GM12878 (cell line): ENCODE data around the gene NXN. TPM values are rescaled to one million over a fixed set of nuclear protein-coding genes. Genes with fewer than 3 reads are reported as not detected.

Source experiments
- ATAC-seq: fragments of 200-7000 bp; cut with Tn5 transposase; 3 replicates; pipeline ENCODE4 v1.9.1; 2020; ENCODE audit warnings: mild to moderate bottlenecking, moderate library complexity
- BruUV-seq: library from RNA; stranded (reverse); fragments of 400-500 nt; replicated peaks from 2 replicates; lab custom pipeline; 2021; lab: Mats Ljungman, UMichigan
- CTCF ChIA-PET: fragments of 300-600 bp; sonication (Branson Sonifier 250); formaldehyde crosslinking; extraction: SDS; loops from one replicate; lab custom pipeline; 2021; ENCODE audit warnings: inconsistent platforms; lab: Yijun Ruan, JAX
- POLR2A ChIA-PET: fragments of 350-600 bp; formaldehyde crosslinking; extraction: SDS; loops from one replicate; lab custom pipeline; 2021; ENCODE audit warnings: inconsistent platforms; lab: Charles Lee
- RAD21 ChIA-PET: fragments of 300-600 bp; sonication (Branson Sonifier 250); formaldehyde crosslinking; loops from one replicate; lab custom pipeline; 2023; ENCODE audit warnings: antibody characterized with exemption; ENCODE audit not compliant: unreplicated experiment; lab: Charles Lee
- SMC1A ChIA-PET: fragments of 300-600 bp; sonication (Branson Sonifier 250); formaldehyde crosslinking; loops from one replicate; lab custom pipeline; 2023; ENCODE audit not compliant: unreplicated experiment, uncharacterized antibody; lab: Charles Lee
- DNase-seq: peaks from one replicate; pipeline ENCODE4 v3.0.0-alpha.2; 2011; ENCODE audit warnings: low read depth, low spot score
- FAIRE-seq: peaks from 3 replicates; lab custom pipeline; 2011; peaks lifted over from hg19 to GRCh38; lab: Jason Lieb, UNC
- H2AFZ ChIP-seq: 2 replicates; pipeline ENCODE4 v1.6.0; 2011; ENCODE audit warnings: low read depth, low read length, control low read depth; ENCODE audit not compliant: control insufficient read depth
- H3K27ac ChIP-seq: 2 replicates; pipeline ENCODE4 v1.5.1; 2011; ENCODE audit warnings: control low read depth; ENCODE audit not compliant: control insufficient read depth, insufficient read depth
- H3K27me3 ChIP-seq, 2 experiments: replicated peaks in 1 of 2; 2 replicates each; pipeline versions ENCODE4 v1.6.0 to v1.6.1; 2011; ENCODE audit warnings: low read length in 1 of 2; ENCODE audit not compliant: control insufficient read depth in 2 of 2, insufficient read depth in 2 of 2
- H3K36me3 ChIP-seq, 2 experiments: 2 replicates each; pipeline ENCODE4 v1.5.1; 2011; ENCODE audit warnings: low read length in 1 of 2; ENCODE audit not compliant: control insufficient read depth in 2 of 2, insufficient read depth in 2 of 2
- H3K4me1 ChIP-seq: 2 replicates; pipeline ENCODE4 v1.6.1; 2011; ENCODE audit warnings: mild to moderate bottlenecking, low read length, moderate library complexity, mixed read lengths; ENCODE audit not compliant: control insufficient read depth, insufficient read depth
- H3K4me2 ChIP-seq: 2 replicates; pipeline ENCODE4 v1.6.0; 2011; ENCODE audit warnings: control low read depth; ENCODE audit not compliant: control insufficient read depth, insufficient read depth
- H3K4me3 ChIP-seq: fragments of 200-600 bp; sonication (generic); 2 replicates; pipeline ENCODE4 v1.5.1; 2016
- H3K79me2 ChIP-seq: 2 replicates; pipeline ENCODE4 v1.6.0; 2011; ENCODE audit warnings: low read length; ENCODE audit not compliant: control insufficient read depth, insufficient read depth
- H3K9ac ChIP-seq: 2 replicates; pipeline ENCODE4 v1.8.0; 2011; ENCODE audit warnings: low read length, control low read depth, mixed read lengths; ENCODE audit not compliant: control insufficient read depth, insufficient read depth
- H3K9me3 ChIP-seq: replicated peaks from 3 replicates; pipeline ENCODE4 v1.5.1; 2011; ENCODE audit warnings: mild to moderate bottlenecking, low read length; ENCODE audit not compliant: control insufficient read depth, insufficient read depth
- H4K20me1 ChIP-seq: 2 replicates; pipeline ENCODE4 v1.6.0; 2011; ENCODE audit not compliant: control insufficient read depth, insufficient read depth
- BRCA1 ChIP-seq: IDR thresholded peaks from 2 replicates; pipeline ENCODE4 v1.6.1; 2011; ENCODE audit warnings: low read depth, low read length, improper control_type of control experiment
- CHD4 ChIP-seq: fragments of 200-600 bp; sonication (generic); IDR thresholded peaks from 2 replicates; pipeline ENCODE4 v1.6.1; 2016; ENCODE audit warnings: mild to moderate bottlenecking
- EED ChIP-seq: sonication (generic); IDR thresholded peaks from 2 replicates; pipeline ENCODE4 v1.6.1; 2016; ENCODE audit warnings: antibody characterized with exemption, low read depth
- FOXK2 ChIP-seq: fragments of 450-650 bp; IDR thresholded peaks from 2 replicates; pipeline ENCODE4 v1.6.1; 2017; ENCODE audit warnings: mild to moderate bottlenecking, moderate library complexity
- FOXM1 ChIP-seq: IDR thresholded peaks from 2 replicates; pipeline ENCODE4 v1.6.1; 2012; ENCODE audit warnings: low read depth, mild to moderate bottlenecking, inconsistent platforms, low read length, moderate library complexity
- IKZF1 ChIP-seq: fragments of 450-650 bp; conservative IDR thresholded peaks from 2 replicates; pipeline ENCODE4 v1.6.1; 2017; ENCODE audit warnings: antibody characterized with exemption, mild to moderate bottlenecking
- IKZF2 ChIP-seq, 2 experiments: fragments of 450-650 bp; IDR thresholded peaks; 2 replicates each; pipeline ENCODE4 v1.6.1; 2017; ENCODE audit warnings: mild to moderate bottlenecking in 2 of 2, moderate library complexity in 2 of 2
- IRF4 ChIP-seq: IDR thresholded peaks from 2 replicates; pipeline ENCODE4 v1.6.1; 2011; ENCODE audit warnings: low read depth, low read length
- MTA3 ChIP-seq: IDR thresholded peaks from 2 replicates; pipeline ENCODE4 v1.6.1; 2012; ENCODE audit warnings: low read length, inconsistent platforms, borderline replicate concordance
- NRF1 ChIP-seq: conservative IDR thresholded peaks from 2 replicates; pipeline ENCODE4 v1.6.1; 2011; ENCODE audit warnings: mild to moderate bottlenecking, low read depth, low read length, improper control_type of control experiment
- RELA ChIP-seq: fragments of 450-650 bp; IDR thresholded peaks from 2 replicates; pipeline ENCODE4 v1.8.0; 2014; ENCODE audit warnings: borderline replicate concordance; ENCODE audit not compliant: partially characterized antibody
- SRF ChIP-seq, 2 experiments: IDR thresholded peaks; 2 replicates each; pipeline ENCODE4 v1.6.1; 2011; ENCODE audit warnings: low read depth in 2 of 2, low read length in 2 of 2, mild to moderate bottlenecking in 1 of 2, moderate library complexity in 1 of 2
- ZNF384 ChIP-seq: IDR thresholded peaks from 2 replicates; pipeline ENCODE4 v1.6.1; 2012; ENCODE audit warnings: low read depth, mild to moderate bottlenecking, low read length, improper control_type of control experiment, borderline replicate concordance
- WGBS: methylation state at CpG from one replicate; pipeline ENCODE4 v1.1.6; 2016; ENCODE audit warnings: low lambda C conversion rate; ENCODE audit not compliant: insufficient replicate concordance, insufficient coverage; ENCODE audit errors: missing lambda C conversion rate; 5-methylcytosine and 5-hydroxymethylcytosine counted together
- in situ Hi-C: fragments of 300-500 bp; cut with MboI; formaldehyde crosslinking; loops from 9 replicates; pipeline ENCODE4 v1.14.3; 2018; ENCODE audit warnings: mixed read lengths
- intact Hi-C: fragments of 100-400 bp; cut with micrococcal nuclease; formaldehyde crosslinking; loops from one replicate; pipeline ENCODE4 v1.14.2; 2022; ENCODE audit not compliant: unreplicated experiment
- polyA plus RNA-seq, 11 experiments: library from polyadenylated mRNA; depleted of rRNA in 4 of 11; unstranded in 6 of 11; stranded (reverse) in 5 of 11; fragments of >200 nt; fragmentation: Nextera tagmentation in 4 of 11; fragmentation: Illumina TruSeq in 1 of 11; extraction: Ambion mirVana in 4 of 11; extraction: Trizol in 1 of 11; gene quantifications; 1 replicate in 1 of 11; 2 replicates in 10 of 11; pipeline versions ENCODE4 v1.2.1 to v1.2.3, GENCODE V29; 2011 to 2016; ENCODE audit warnings: inconsistent platforms in 2 of 11, missing spikeins in 2 of 11, low read depth in 1 of 11
- total RNA-seq, 4 experiments: library from RNA; depleted of rRNA in 3 of 4; stranded (reverse); fragments of >200 nt in 3 of 4; fragmentation: Illumina TruSeq in 1 of 4; extraction: Trizol in 1 of 4; gene quantifications; 2 replicates each; pipeline versions ENCODE4 v1.2.1 to v1.2.3, GENCODE V29; 2013 to 2021
- TF ChIP-seq, protein P1 (sequence below): IDR thresholded peaks from 2 replicates; pipeline ENCODE4 v1.6.1; 2011; ENCODE audit warnings: low read depth, mild to moderate bottlenecking, low read length, moderate library complexity, borderline replicate concordance; ENCODE audit errors: extremely low read depth
- TF ChIP-seq, protein P2 (sequence below): IDR thresholded peaks from 2 replicates; pipeline ENCODE4 v1.6.1; 2012; ENCODE audit warnings: low read depth, low read length, improper control_type of control experiment
- TF ChIP-seq, protein P3 (sequence below): fragments of 450-650 bp; formaldehyde crosslinking; IDR thresholded peaks from 2 replicates; pipeline ENCODE4 v1.5.0; 2022; ENCODE audit warnings: mild to moderate bottlenecking, missing genetic modification characterization

NXN gene
- total and polyA plus RNA-seq, 10 of the 15 experiments (the other 5 are each of a cell fraction or from before 2014, with no cell fraction given): 0.04 to 1.2 (median 0.30) TPM

DNA sequence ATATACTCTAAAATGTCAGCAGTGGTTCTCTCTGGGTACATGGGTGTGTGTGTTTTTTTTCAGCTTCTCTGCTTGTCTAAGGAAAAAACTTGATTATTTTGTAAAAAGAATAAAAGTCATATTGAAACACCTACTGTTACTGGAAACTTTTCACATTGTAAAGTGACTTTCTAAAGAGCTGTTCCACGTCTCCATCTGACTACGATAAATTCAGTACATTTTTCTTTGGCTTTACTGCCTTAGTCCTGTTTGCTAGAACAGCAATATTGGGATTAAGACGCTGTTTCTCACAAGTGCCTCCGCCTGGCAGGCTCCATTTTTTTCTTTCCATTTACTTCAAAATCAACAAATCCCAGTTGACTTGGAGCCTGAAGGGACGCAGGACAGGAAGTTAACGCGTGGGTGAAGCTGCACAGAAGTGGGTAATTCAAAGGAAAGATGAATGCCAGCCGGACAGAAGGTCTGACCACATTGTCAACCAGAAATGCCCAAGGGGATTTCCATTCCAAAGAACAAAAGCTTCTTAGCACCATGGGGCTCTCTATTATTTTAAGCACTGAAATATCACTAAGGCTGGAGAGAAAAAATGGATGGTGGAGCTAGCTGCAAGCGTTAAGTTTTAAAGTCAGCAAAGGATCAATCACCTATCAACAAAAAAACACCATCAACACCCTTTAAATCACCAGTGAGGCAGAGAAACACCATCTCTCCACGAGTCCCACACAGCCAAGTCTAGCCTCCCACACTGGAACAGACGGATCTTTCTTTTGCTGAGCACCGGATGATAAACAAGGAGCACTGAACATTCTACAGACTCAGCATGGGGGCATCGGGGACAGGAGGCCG lies 205.9 kb downstream of the NXN start:
- intact Hi-C loops: no loop called here
- no peak for FAIRE-seq
- 70% methylated on average over 14 of the region's 14 CpGs for WGBS
- no peak for TF ChIP-seq ZNF384
- no peak for TF ChIP-seq SRF (IDR thresholded peaks at IDR 0.05; ENCODE audit: low read depth in 2 of 2, low read length in 2 of 2)
- TF ChIP-seq BRCA1: no peak
- TF ChIP-seq, protein P1, sequence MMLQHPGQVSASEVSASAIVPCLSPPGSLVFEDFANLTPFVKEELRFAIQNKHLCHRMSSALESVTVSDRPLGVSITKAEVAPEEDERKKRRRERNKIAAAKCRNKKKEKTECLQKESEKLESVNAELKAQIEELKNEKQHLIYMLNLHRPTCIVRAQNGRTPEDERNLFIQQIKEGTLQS: no peak
- no peak for TF ChIP-seq MTA3
- peak; percentile 20 for TF ChIP-seq RELA
- TF ChIP-seq IKZF1: peak; percentile 73
- TF ChIP-seq, protein P2, sequence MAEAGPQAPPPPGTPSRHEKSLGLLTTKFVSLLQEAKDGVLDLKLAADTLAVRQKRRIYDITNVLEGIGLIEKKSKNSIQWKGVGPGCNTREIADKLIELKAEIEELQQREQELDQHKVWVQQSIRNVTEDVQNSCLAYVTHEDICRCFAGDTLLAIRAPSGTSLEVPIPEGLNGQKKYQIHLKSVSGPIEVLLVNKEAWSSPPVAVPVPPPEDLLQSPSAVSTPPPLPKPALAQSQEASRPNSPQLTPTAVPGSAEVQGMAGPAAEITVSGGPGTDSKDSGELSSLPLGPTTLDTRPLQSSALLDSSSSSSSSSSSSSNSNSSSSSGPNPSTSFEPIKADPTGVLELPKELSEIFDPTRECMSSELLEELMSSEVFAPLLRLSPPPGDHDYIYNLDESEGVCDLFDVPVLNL: no peak
- TF ChIP-seq NRF1: no peak
- no peak for TF ChIP-seq FOXK2
- peak in 1 of 2 experiments; percentile 40; a peak in 1 of 4 replicates for TF ChIP-seq IKZF2 (IDR thresholded peaks at IDR 0.05)
- TF ChIP-seq CHD4: no peak
- TF ChIP-seq FOXM1: peak; percentile 44; the same call in 1 of the 2 replicates
- TF ChIP-seq, protein P3, sequence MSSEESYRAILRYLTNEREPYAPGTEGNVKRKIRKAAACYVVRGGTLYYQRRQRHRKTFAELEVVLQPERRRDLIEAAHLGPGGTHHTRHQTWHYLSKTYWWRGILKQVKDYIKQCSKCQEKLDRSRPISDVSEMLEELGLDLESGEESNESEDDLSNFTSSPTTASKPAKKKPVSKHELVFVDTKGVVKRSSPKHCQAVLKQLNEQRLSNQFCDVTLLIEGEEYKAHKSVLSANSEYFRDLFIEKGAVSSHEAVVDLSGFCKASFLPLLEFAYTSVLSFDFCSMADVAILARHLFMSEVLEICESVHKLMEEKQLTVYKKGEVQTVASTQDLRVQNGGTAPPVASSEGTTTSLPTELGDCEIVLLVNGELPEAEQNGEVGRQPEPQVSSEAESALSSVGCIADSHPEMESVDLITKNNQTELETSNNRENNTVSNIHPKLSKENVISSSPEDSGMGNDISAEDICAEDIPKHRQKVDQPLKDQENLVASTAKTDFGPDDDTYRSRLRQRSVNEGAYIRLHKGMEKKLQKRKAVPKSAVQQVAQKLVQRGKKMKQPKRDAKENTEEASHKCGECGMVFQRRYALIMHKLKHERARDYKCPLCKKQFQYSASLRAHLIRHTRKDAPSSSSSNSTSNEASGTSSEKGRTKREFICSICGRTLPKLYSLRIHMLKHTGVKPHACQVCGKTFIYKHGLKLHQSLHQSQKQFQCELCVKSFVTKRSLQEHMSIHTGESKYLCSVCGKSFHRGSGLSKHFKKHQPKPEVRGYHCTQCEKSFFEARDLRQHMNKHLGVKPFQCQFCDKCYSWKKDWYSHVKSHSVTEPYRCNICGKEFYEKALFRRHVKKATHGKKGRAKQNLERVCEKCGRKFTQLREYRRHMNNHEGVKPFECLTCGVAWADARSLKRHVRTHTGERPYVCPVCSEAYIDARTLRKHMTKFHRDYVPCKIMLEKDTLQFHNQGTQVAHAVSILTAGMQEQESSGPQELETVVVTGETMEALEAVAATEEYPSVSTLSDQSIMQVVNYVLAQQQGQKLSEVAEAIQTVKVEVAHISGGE: no peak
- TF ChIP-seq IRF4: no peak
- peak; percentile 42; the same call in 1 of the 2 replicates for TF ChIP-seq EED

More for the DNA sequence above, 205.9 kb downstream of the NXN start:
- DNase-seq (peak; percentile 51), ATAC-seq (peak; percentile 86)
- peak overlapping the region; percentile 34; the same call in 1 of the 2 replicates for H3K9ac ChIP-seq
- no peaks in the 10 kb centered on the region for H3K27me3 ChIP-seq
- BruUV-seq: no TSS peak
- no peak overlapping the region; the same call in 1 of the 2 replicates for H3K4me2 ChIP-seq
- H3K79me2 ChIP-seq: no peaks in the 10 kb centered on the region
- CTCF ChIA-PET: interaction anchor here (0.6 to 1.5 kb wide), 2 partner anchors 106 to 207 kb away, joined by 3 to 4 read pairs; no protein-coding TSS in a partner anchor
- H3K9me3 ChIP-seq: no peaks in the 10 kb centered on the region
- RAD21 ChIA-PET: no interaction called here
- SMC1A ChIA-PET: interaction anchor here (1.1 to 1.5 kb wide), 2 partner anchors 15 to 21 kb away, joined by 3 to 4 read pairs; partner anchors contain the start of gene GEMIN4
- H4K20me1 ChIP-seq: no peaks in the 10 kb centered on the region
- H3K27ac ChIP-seq: peak overlapping the region; percentile 70; the same call in 1 of the 2 replicates
- peaks cover 10% of the 10 kb centered on the region for H3K4me1 ChIP-seq
- H3K36me3 ChIP-seq: peaks cover 12 to 38% of the 10 kb centered on the region in 2 experiments
- H2AFZ ChIP-seq: peak overlapping the region; percentile 29; the same call in 1 of the 2 replicates
- H3K4me3 ChIP-seq: peak overlapping the region; percentile 24; the same call in 1 of the 2 replicates
- POLR2A ChIA-PET: interaction anchor here (0.6 to 1.5 kb wide), 2 partner anchors 8 to 199 kb away, joined by 5 to 6 read pairs; partner anchors contain the start of genes GLOD4 and MRM3
- in situ Hi-C loops: no loop called here
